H9 (cell line): ENCODE results near the gene XXYLT1. TPM values are rescaled to one million over a fixed set of nuclear protein-coding genes. Genes with fewer than 3 reads are reported as not detected.
A peak's percentile ranks its signal among the peaks of the same experiment; 100 is the strongest.

ENCODE experiments used
- DNase-seq: peaks from one replicate; pipeline ENCODE4 v3.0.0-alpha.2; 2017
- H2AFZ ChIP-seq: one replicate; pipeline ENCODE4 v1.6.1; 2013; ENCODE audit warnings: mild to moderate bottlenecking, low read length, control low read depth, moderate library complexity
- H2AK5ac ChIP-seq: 2 replicates; pipeline ENCODE4 v1.6.1; 2013; ENCODE audit warnings: low read length, control low read depth, mixed read lengths; ENCODE audit not compliant: insufficient read length
- H2BK120ac ChIP-seq: one replicate; pipeline ENCODE4 v1.6.1; 2013; ENCODE audit warnings: low read depth, mild to moderate bottlenecking, low read length, control low read depth, inconsistent platforms; ENCODE audit not compliant: poor library complexity, severe bottlenecking
- H2BK12ac ChIP-seq: 2 replicates; pipeline ENCODE4 v1.6.1; 2013; ENCODE audit warnings: low read length, control low read depth, mixed read lengths, low read depth; ENCODE audit not compliant: insufficient read length
- H2BK15ac ChIP-seq: 2 replicates; pipeline ENCODE4 v1.6.1; 2013; ENCODE audit warnings: low read depth, low read length, control low read depth
- H2BK20ac ChIP-seq: one replicate; pipeline ENCODE4 v1.6.1; 2013; ENCODE audit warnings: low read depth, mild to moderate bottlenecking, low read length, control low read depth, inconsistent platforms; ENCODE audit not compliant: poor library complexity, severe bottlenecking
- H2BK5ac ChIP-seq: 2 replicates; pipeline ENCODE4 v1.6.1; 2013; ENCODE audit warnings: low read length, control low read depth, mixed read lengths; ENCODE audit not compliant: insufficient read length
- H3K14ac ChIP-seq: 2 replicates; pipeline ENCODE4 v1.6.1; 2013; ENCODE audit warnings: low read length, control low read depth; ENCODE audit not compliant: insufficient read depth
- H3K18ac ChIP-seq: 2 replicates; pipeline ENCODE4 v1.6.1; 2013; ENCODE audit warnings: low read depth, mild to moderate bottlenecking, mixed read lengths, low read length, control low read depth; ENCODE audit not compliant: insufficient read length
- H3K23ac ChIP-seq: 2 replicates; pipeline ENCODE4 v1.6.1; 2013; ENCODE audit warnings: low read length, control low read depth, mixed read lengths, low read depth; ENCODE audit not compliant: insufficient read length
- H3K23me2 ChIP-seq: 2 replicates; pipeline ENCODE4 v1.6.1; 2013; ENCODE audit warnings: low read depth, mild to moderate bottlenecking, mixed read lengths, low read length, control low read depth; ENCODE audit not compliant: insufficient read length, poor library complexity, severe bottlenecking
- H3K27ac ChIP-seq: 2 replicates; pipeline ENCODE4 v1.5.1; 2013; ENCODE audit warnings: low read length, control low read depth, mixed read lengths, low read depth; ENCODE audit not compliant: insufficient read length
- H3K27me3 ChIP-seq: 2 replicates; pipeline ENCODE4 v1.6.1; 2013; ENCODE audit warnings: low read length, control low read depth, inconsistent platforms; ENCODE audit not compliant: insufficient read depth
- H3K4ac ChIP-seq: 2 replicates; pipeline ENCODE4 v1.6.1; 2013; ENCODE audit warnings: low read depth, mild to moderate bottlenecking, control low read depth, inconsistent platforms, low read length, moderate library complexity
- H3K4me1 ChIP-seq: 2 replicates; pipeline ENCODE4 v1.6.1; 2013; ENCODE audit warnings: low read length, control low read depth, inconsistent platforms; ENCODE audit not compliant: insufficient read depth
- H3K4me2 ChIP-seq: 2 replicates; pipeline ENCODE4 v1.6.1; 2013; ENCODE audit warnings: low read length, control low read depth, mixed read lengths; ENCODE audit not compliant: insufficient read length, insufficient read depth
- H3K56ac ChIP-seq: 2 replicates; pipeline ENCODE4 v1.6.1; 2013; ENCODE audit warnings: low read depth, mild to moderate bottlenecking, mixed read lengths, low read length, control low read depth; ENCODE audit not compliant: insufficient read length
- H3K79me1 ChIP-seq: 2 replicates; pipeline ENCODE4 v1.6.1; 2013; ENCODE audit warnings: low read depth, mild to moderate bottlenecking, moderate library complexity, low read length, control low read depth, inconsistent platforms; ENCODE audit not compliant: insufficient read depth, poor library complexity, severe bottlenecking
- H3K79me2 ChIP-seq: 2 replicates; pipeline ENCODE4 v1.6.1; 2013; ENCODE audit warnings: low read length, control low read depth, inconsistent platforms; ENCODE audit not compliant: insufficient read depth
- H3K9ac ChIP-seq: 2 replicates; pipeline ENCODE4 v1.6.1; 2013; ENCODE audit warnings: low read length, control low read depth, mixed read lengths; ENCODE audit not compliant: insufficient read length; ENCODE audit errors: extremely low read depth
- H3K9me3 ChIP-seq: one replicate; pipeline ENCODE4 v1.6.1; 2013; ENCODE audit warnings: low read depth, low read length, inconsistent platforms; ENCODE audit not compliant: control insufficient read depth
- H3T11ph ChIP-seq: one replicate; pipeline ENCODE4 v1.6.1; 2013; ENCODE audit warnings: mild to moderate bottlenecking, low read length, control low read depth, inconsistent platforms
- H4K20me1 ChIP-seq: one replicate; pipeline ENCODE4 v1.6.1; 2013; ENCODE audit not compliant: control insufficient read depth, insufficient read length, insufficient read depth
- H4K5ac ChIP-seq: 2 replicates; pipeline ENCODE4 v1.6.1; 2013; ENCODE audit warnings: low read depth, mild to moderate bottlenecking, mixed read lengths, low read length, control low read depth; ENCODE audit not compliant: insufficient read length
- H4K8ac ChIP-seq: replicated peaks from 2 replicates; pipeline ENCODE4 v1.6.1; 2013; ENCODE audit warnings: low read length, control low read depth, mixed read lengths, low read depth; ENCODE audit not compliant: insufficient read length
- H4K91ac ChIP-seq: 2 replicates; pipeline ENCODE4 v1.6.1; 2013; ENCODE audit warnings: low read depth, mild to moderate bottlenecking, moderate library complexity, mixed read lengths, low read length, control low read depth; ENCODE audit not compliant: insufficient read length
- H3K27ac Mint-ChIP-seq, 3 experiments: 2 replicates in 2 of 3; 3 replicates in 1 of 3; pipeline ENCODE4 v1.8.0; 2020 to 2021; ENCODE audit warnings: mixed read lengths in 3 of 3, mild to moderate bottlenecking in 1 of 3, moderate library complexity in 1 of 3
- H3K27me3 Mint-ChIP-seq: 2 replicates; pipeline ENCODE4 v1.8.0; 2021; ENCODE audit warnings: low read depth, mild to moderate bottlenecking, moderate library complexity, mixed read lengths
- H3K36me3 Mint-ChIP-seq, 3 experiments: 2 replicates in 2 of 3; 3 replicates in 1 of 3; pipeline ENCODE4 v1.8.0; 2020 to 2021; ENCODE audit warnings: low read depth in 3 of 3, mixed read lengths in 3 of 3; ENCODE audit not compliant: insufficient read depth in 1 of 3
- H3K4me1 Mint-ChIP-seq, 2 experiments: 2 replicates each; pipeline ENCODE4 v1.8.0; 2020; ENCODE audit warnings: mixed read lengths in 2 of 2
- H3K4me3 Mint-ChIP-seq, 2 experiments: 2 replicates in 1 of 2; 3 replicates in 1 of 2; pipeline ENCODE4 v1.8.0; 2020 to 2021; ENCODE audit warnings: mild to moderate bottlenecking in 2 of 2, mixed read lengths in 2 of 2, moderate library complexity in 1 of 2
- H3K9me3 Mint-ChIP-seq, 2 experiments: 2 replicates in 1 of 2; 3 replicates in 1 of 2; pipeline ENCODE4 v1.8.0; 2020; ENCODE audit warnings: mild to moderate bottlenecking in 2 of 2, mixed read lengths in 2 of 2, moderate library complexity in 1 of 2
- WGBS: extraction: QIAGEN DNeasy Blood & Tissue Kit; methylation state at CpG from one replicate; pipeline ENCODE4 v1.1.7; 2013; ENCODE audit warnings: missing lambda C conversion rate, low lambda C conversion rate, mixed read lengths; ENCODE audit not compliant: insufficient read length; ENCODE audit errors: extremely low coverage; 5-methylcytosine and 5-hydroxymethylcytosine counted together
- total RNA-seq: library from RNA; stranded (reverse); gene quantifications from 2 replicates; pipeline ENCODE4 v1.2.1, GENCODE V29; 2021
- TF ChIP-seq, protein P1 (sequence below): fragments of 200-600 bp; sonication (generic); conservative IDR thresholded peaks from 3 replicates; pipeline ENCODE4 v1.8.0; 2021; ENCODE audit warnings: antibody characterized with exemption, mild to moderate bottlenecking

XXYLT1 gene
- total RNA-seq, 1 experiment from 2014 or later, result 22.7 TPM

- TF ChIP-seq, protein P1, sequence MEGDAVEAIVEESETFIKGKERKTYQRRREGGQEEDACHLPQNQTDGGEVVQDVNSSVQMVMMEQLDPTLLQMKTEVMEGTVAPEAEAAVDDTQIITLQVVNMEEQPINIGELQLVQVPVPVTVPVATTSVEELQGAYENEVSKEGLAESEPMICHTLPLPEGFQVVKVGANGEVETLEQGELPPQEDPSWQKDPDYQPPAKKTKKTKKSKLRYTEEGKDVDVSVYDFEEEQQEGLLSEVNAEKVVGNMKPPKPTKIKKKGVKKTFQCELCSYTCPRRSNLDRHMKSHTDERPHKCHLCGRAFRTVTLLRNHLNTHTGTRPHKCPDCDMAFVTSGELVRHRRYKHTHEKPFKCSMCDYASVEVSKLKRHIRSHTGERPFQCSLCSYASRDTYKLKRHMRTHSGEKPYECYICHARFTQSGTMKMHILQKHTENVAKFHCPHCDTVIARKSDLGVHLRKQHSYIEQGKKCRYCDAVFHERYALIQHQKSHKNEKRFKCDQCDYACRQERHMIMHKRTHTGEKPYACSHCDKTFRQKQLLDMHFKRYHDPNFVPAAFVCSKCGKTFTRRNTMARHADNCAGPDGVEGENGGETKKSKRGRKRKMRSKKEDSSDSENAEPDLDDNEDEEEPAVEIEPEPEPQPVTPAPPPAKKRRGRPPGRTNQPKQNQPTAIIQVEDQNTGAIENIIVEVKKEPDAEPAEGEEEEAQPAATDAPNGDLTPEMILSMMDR, result no peak
- no peak overlapping the region for H3K23ac ChIP-seq
- H3K4me2 ChIP-seq, result no peak overlapping the region
- Mint-ChIP-seq H3K4me1 (peaks cover 34 to 58% of the 10 kb centered on the region in 2 experiments), H3K27ac (peak overlapping the region in 2 of 3 experiments; percentile 37 to 49; a peak in 3 of 7 replicates), H3K36me3 (no peaks in the 10 kb centered on the region), H3K9me3 (peaks cover 0 to 5% of the 10 kb centered on the region in 2 experiments; a peak in 3 of 5 replicates), H3K27me3 (peaks cover 5% of the 10 kb centered on the region), H3K4me3 (no peak overlapping the region; a peak in 1 of 5 replicates)
- H3K4me1 ChIP-seq, result no peaks in the 10 kb centered on the region; the same call in 1 of the 2 replicates
- no peak overlapping the region for H3K27ac ChIP-seq
- no peak overlapping the region for H3K9ac ChIP-seq
- no peaks in the 10 kb centered on the region for H3K23me2 ChIP-seq
- H3K27me3 ChIP-seq, result no peaks in the 10 kb centered on the region; the same call in 1 of the 2 replicates
- H2BK12ac ChIP-seq, result no peak overlapping the region
- H3K4ac ChIP-seq, result no peak overlapping the region
- no peak overlapping the region for H3K18ac ChIP-seq
- H3K9me3 ChIP-seq, result no peaks in the 10 kb centered on the region
- H3K56ac ChIP-seq, result no peak overlapping the region
- no peak overlapping the region for H4K91ac ChIP-seq
- peak; percentile 31 for DNase-seq
- H2AK5ac ChIP-seq, result no peak overlapping the region
- H2BK20ac ChIP-seq, result no peak overlapping the region
- H2BK120ac ChIP-seq, result no peak overlapping the region
- H2BK5ac ChIP-seq, result no peak overlapping the region
- WGBS, result no CpG with 5 or more reads among the region's 7 CpGs
- H4K5ac ChIP-seq, result no peak overlapping the region
- no peak overlapping the region for H3T11ph ChIP-seq
- no peak overlapping the region for H3K14ac ChIP-seq
- H4K20me1 ChIP-seq, result no peaks in the 10 kb centered on the region
- H2BK15ac ChIP-seq, result no peak overlapping the region
- no peaks in the 10 kb centered on the region for H3K79me2 ChIP-seq
- H2AFZ ChIP-seq, result no peak overlapping the region
- no peak overlapping the region for H4K8ac ChIP-seq
- no peaks in the 10 kb centered on the region for H3K79me1 ChIP-seq
These were observed 231.6 kb downstream of the XXYLT1 start for GRCh38 chr3:195039180-195039843.
